Umbilical cord (tissue), 2 donors: ENCODE measurements around the gene TTR. TPM values are rescaled to one million over a fixed set of nuclear protein-coding genes. Genes with fewer than 3 reads are reported as not detected.

Experiments used
- DNase-seq: peaks from one replicate; pipeline ENCODE4 v3.0.0-alpha.2; 2015; ENCODE audit warnings: low spot score
- total RNA-seq: library from RNA; depleted of rRNA; stranded (reverse); fragments of >200 nt; gene quantifications from one replicate; pipeline ENCODE4 v1.2.3, GENCODE V29; 2014; ENCODE audit warnings: low replicate concordance; ENCODE audit not compliant: insufficient read depth

The TTR gene
- total RNA-seq, 1 donor from 2014 or later, result 15.6 TPM

GRCh38 chr18:31616586-31616985 is 24.9 kb downstream of the TTR start:
- no peak for DNase-seq

GRCh38 chr18:31617031-31617717 is 25.5 kb downstream of the TTR start:
- DNase-seq, result no peak

DNA sequence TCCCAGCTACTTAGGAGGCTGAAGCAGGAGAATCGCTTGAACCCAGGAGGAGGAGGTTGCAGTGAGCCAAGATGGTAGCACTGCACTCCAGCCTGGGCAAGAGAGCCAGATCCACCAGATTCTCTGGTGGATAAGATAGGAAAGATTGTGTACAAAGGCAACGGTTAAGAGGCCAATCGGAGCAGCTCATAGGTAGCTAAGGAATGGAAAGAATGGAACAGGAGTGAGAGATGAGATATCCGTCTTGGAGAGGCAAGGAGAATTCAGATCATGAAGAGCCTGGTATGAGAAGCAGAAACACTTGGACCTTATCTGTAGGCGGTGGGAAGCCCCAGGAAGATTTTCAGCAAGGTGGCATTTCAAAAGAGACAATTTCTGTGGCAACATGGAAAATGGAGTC is 27.1 kb downstream of the TTR start:
- no peak for DNase-seq

DNA sequence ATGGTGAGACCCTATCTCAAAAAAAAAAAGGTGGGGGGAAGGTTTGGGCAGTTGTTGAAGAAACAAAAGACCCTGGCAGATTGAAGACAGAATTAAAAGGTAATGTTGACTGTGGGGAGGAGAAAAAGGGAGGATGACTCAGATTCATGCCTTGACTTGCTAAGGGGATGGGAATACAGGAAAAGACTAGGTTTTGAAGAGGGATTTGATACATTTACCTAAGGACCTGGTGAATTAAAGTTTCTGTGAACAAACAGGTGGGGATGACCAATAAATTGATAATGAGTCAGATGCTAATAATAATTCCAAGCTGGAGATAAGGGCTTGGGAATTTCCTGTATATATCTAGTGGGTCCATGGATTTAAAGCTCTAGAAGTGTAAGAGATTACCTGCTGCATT is 27.6 kb downstream of the TTR start:
- no peak for DNase-seq

DNA sequence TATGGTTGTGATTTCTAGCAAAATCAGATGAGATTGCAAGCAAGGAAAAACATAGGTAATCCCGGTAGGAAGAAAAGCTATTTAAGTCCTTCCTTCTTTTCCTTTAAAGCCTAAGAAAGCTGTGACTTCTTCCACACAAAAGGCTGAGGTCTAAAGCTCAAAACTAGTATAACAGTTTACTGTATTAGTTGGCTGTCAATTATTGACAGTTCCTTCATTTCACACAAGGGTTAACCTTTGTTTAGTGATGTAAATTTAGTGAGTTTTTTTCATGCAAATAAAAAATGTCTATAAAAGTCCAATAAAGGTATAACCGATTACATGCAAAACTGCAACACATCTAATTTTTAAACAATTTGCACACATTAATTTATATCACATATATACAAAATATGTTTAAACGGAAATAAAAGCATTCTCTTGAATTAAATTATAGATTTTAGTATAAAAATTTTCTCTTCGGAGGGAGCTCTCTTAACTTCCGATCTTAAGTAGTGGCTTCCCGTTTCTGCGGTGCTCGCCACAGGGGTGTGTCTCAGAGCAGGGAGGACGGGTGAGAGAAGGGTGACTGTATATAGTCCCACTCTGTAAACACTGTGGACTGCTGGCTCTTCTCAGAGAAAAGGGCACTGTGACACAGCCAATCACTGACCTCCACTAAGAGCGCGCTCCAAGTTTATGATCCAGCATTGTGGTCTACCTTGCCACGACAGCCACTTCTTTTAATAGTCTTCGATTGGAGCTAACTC is 33.4 kb downstream of the TTR start:
- no peak for DNase-seq

- DNase-seq, result no peak
Measured at GRCh38 chr18:31626409-31626808, 34.7 kb downstream of the TTR start.

DNA sequence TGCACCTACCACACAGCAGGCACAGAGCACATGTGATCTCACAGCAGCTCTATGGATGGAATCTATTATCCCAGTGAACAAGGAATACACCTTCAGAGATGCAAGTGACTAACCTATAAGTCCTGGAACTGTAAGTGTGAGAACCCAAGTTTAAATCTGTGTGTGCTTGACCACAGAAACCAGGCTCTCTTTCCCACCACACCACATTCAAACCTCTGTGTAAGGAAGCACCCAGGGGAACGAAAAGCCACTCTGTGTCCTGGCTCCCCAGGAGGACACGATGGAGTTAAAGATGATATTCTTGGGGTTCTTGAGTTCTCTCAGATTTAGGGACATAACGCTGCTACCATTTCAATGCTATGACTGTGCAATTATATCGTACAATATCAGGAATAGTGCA is 38.9 kb downstream of the TTR start:
- no peak for DNase-seq

DNA sequence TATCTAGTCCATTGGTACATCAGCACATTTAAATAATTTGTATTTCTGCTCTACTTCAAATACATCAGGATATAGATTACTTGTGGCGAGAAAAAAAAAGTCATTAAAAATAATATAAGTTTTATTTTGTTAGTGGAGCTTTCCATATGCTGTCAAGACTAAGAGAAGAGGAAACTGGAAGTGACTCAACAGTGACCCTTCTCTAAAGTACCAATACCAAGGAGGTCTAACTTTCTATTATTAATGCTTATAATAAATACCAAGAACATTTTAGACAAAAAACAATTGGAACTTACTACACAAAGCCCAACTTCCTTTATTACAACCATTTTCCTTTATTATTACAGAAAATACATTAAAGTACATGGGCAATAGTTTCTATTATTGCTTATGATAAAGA is 39.8 kb downstream of the TTR start:
- DNase-seq, result no peak

DNA sequence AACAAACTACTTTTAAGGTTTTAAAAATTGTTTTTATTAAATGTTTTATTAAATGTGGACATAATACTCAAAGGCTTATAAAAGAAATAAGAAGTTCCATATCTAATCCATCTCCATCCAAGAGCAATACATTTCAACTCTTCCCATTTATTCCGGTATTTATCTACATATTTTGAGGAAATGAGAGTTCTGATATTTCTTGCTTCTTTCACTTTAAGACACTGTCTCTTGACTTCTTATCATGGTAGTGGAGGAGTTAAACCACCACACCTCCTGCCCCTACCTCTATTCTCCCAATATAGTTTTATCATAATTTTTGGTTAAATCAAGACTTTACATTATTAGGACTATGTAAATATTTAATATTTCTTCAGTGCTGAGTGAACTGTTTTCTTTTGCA is 40.7 kb downstream of the TTR start:
- DNase-seq, result no peak

DNA sequence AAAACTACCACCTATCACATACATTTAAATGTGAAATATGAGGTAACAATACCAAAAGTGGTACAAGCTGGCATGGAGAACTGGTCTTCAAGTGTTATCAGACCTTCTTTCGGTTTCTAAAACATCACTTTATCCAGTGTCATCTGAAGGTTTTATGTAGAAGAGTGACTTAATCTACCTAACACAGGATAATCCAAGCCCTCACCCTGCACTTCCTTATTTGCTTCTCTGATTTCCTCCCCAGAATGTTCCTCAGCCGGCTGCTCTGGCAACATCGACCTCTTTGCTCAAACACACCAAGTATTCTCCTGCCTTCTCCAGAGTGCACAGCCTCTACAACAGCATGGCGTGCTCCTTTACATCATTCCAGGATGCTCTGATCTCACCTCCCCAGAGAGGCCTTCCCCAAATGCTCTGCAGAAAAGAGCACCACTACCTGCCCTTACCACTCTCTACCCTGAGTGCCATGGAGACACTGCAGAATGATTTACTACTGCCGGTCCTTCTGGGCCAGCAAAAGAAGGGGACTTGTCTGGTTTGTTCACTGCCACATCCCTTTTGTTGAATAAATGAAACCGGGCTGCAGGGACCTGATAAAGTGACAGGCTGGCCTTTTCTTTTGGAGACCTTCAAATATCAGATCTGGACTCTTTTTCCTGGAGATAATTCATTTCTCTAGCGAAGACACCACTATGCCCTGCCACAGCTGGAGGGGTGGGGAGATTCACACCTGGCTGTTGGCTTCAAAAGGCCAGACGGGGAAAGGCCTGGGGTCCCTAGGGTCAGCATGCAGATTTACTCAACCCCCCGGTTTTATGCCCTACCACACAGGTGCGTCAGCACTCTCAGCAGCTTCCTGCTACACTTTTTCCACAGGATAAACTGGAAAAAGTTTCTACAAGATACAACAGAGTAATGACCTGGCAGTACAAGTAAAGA is 42.0 kb downstream of the TTR start:
- no peak for DNase-seq

- no peak for DNase-seq
Measured at GRCh38 chr18:31634331-31634713, 42.6 kb downstream of the TTR start.

- DNase-seq, result no peak
Measured at GRCh38 chr18:31636387-31636786, 44.7 kb downstream of the TTR start.

GRCh38 chr18:31637445-31637844 is 45.8 kb downstream of the TTR start:
- no peak for DNase-seq

GRCh38 chr18:31643003-31643402 is 51.3 kb downstream of the TTR start:
- no peak for DNase-seq

GRCh38 chr18:31645411-31645810 is 53.7 kb downstream of the TTR start:
- no peak for DNase-seq

DNA sequence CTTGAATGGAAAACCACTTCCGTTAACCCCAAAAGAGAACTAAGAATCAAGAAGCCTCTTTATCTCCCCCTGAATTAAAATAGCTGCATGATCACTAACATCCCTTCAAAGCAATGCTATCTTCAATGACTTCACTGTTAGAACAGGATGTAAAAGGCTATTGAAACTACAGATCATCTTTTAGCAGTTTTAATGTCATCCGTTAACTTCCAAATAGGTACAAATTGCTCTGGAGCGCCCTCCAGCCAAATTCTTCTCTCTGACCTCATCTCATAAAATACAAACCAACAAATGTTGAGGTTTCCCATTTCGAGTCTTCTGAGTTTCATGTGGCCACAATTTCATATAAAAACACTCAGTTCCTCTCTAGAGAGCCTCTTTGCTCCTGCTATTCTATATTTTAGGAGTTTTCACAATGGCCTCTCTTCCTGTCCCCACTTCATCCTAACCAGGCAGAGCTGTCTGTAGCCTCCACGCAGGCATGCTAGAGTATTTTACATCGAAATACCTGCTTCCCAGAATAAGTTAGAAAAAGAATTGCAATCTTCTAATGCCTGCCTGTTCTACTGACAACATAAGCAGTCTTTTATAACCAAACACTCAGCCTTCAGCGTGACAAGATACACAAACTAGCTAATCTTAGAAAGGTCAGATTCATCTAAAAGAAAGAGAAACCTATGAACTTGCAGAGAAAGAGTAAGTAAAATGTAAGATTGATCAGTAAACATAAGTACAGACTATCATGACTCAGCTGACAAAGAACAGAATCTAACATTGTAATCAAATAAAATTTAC is 54.9 kb downstream of the TTR start:
- DNase-seq, result no peak

DNA sequence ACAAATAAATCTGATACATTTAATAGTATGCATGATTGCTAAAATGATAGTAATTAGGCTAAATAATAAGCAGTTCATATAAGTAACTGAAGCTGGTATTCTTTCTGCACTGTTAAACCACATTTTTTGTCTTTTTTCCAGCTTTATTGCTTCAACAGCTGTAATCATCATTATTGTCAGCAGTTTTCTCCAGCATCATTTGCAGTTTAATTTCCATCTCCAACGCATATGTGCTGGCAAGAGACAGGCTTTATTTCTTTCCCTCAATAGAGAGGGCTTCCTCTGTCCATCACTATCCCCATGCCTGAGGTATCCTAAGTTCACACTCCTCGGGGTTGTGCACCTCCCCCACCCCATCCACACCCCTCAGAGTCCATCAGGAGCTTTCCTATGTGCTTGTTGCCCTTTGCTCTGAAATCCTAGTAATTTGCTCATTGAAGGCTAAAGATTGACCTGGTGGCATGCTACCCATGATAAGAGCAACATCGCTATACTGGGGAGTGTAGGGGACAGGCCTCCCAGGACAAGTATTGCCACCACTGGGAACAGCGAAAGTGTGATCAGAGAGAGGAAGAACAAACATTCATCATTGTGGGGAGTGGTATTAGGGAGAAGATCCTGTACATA is 55.6 kb downstream of the TTR start:
- no peak for DNase-seq
